Mesendoderm (in vitro differentiated cells): Measurements from ENCODE around the gene CACNG5.

Experiments
- DNase-seq: peaks from one replicate; pipeline ENCODE4 v3.0.0; 2013
- H2AK5ac ChIP-seq: 2 replicates; pipeline ENCODE4 v1.6.1; 2013; ENCODE audit warnings: low read length, inconsistent platforms
- H2BK120ac ChIP-seq: 2 replicates; pipeline ENCODE4 v1.6.1; 2013; ENCODE audit warnings: low read depth, mild to moderate bottlenecking, low read length, moderate library complexity, mixed read lengths
- H2BK15ac ChIP-seq: replicated peaks from 2 replicates; pipeline ENCODE4 v1.6.1; 2013; ENCODE audit warnings: low read depth, mild to moderate bottlenecking, moderate library complexity
- H2BK5ac ChIP-seq: 2 replicates; pipeline ENCODE4 v1.6.1; 2013; ENCODE audit warnings: low read length, inconsistent platforms
- H3K18ac ChIP-seq: 2 replicates; pipeline ENCODE4 v1.6.1; 2013; ENCODE audit warnings: mild to moderate bottlenecking, low read length, mixed read lengths
- H3K23ac ChIP-seq: one replicate; pipeline ENCODE4 v1.6.1; 2013; ENCODE audit warnings: low read length
- H3K27ac ChIP-seq: 2 replicates; pipeline ENCODE4 v1.5.1; 2013; ENCODE audit warnings: low read depth, mild to moderate bottlenecking, inconsistent platforms, low read length, moderate library complexity
- H3K27me3 ChIP-seq: 2 replicates; pipeline ENCODE4 v1.6.1; 2013; ENCODE audit warnings: low read length, control low read depth, mild to moderate bottlenecking, inconsistent platforms; ENCODE audit not compliant: insufficient read depth, poor library complexity
- H3K36me3 ChIP-seq: 2 replicates; pipeline ENCODE4 v1.6.1; 2013; ENCODE audit warnings: low read length, inconsistent platforms; ENCODE audit not compliant: control insufficient read depth, insufficient read depth
- H3K4ac ChIP-seq: one replicate; pipeline ENCODE4 v1.6.1; 2013; ENCODE audit warnings: low read depth, mild to moderate bottlenecking, low read length, moderate library complexity
- H3K4me1 ChIP-seq: 2 replicates; pipeline ENCODE4 v1.6.1; 2013; ENCODE audit warnings: low read depth, low read length, inconsistent platforms; ENCODE audit not compliant: control insufficient read depth
- H3K4me2 ChIP-seq: 2 replicates; pipeline ENCODE4 v1.6.1; 2013; ENCODE audit warnings: low read length
- H3K4me3 ChIP-seq: 2 replicates; pipeline ENCODE4 v1.5.1; 2013; ENCODE audit warnings: mild to moderate bottlenecking, low read length
- H3K56ac ChIP-seq: one replicate; pipeline ENCODE4 v1.6.1; 2013; ENCODE audit warnings: low read length
- H3K79me1 ChIP-seq: 2 replicates; pipeline ENCODE4 v1.6.1; 2013; ENCODE audit warnings: low read length, inconsistent platforms
- H3K79me2 ChIP-seq: 2 replicates; pipeline ENCODE4 v1.6.1; 2013; ENCODE audit warnings: mild to moderate bottlenecking, low read length; ENCODE audit not compliant: control insufficient read depth, insufficient read depth
- H3K9ac ChIP-seq: 2 replicates; pipeline ENCODE4 v1.6.1; 2013; ENCODE audit warnings: low read length, inconsistent platforms
- H4K5ac ChIP-seq: one replicate; pipeline ENCODE4 v1.6.1; 2013; ENCODE audit warnings: low read length
- H4K8ac ChIP-seq: one replicate; pipeline ENCODE4 v1.6.1; 2013; ENCODE audit warnings: low read depth, mild to moderate bottlenecking, control low read depth, low read length, moderate library complexity
- WGBS: extraction: QIAGEN DNeasy Blood & Tissue Kit; methylation state at CpG from one replicate; pipeline ENCODE4 v1.1.7; 2013; ENCODE audit warnings: low lambda C conversion rate, missing lambda C conversion rate; ENCODE audit not compliant: insufficient coverage; ENCODE audit errors: extremely low coverage; 5-methylcytosine and 5-hydroxymethylcytosine counted together

The CACNG5 gene

GRCh38 chr17:66843627-66844026 lies 8.7 kb downstream of the CACNG5 start:
- Histone ChIP-seq H3K79me2 (no peaks in the 10 kb centered on the region), H3K36me3 (no peaks in the 10 kb centered on the region), H2BK15ac (no peak overlapping the region), H3K4me2 (no peak overlapping the region), H3K27me3 (no peaks in the 10 kb centered on the region), H4K8ac (no peak overlapping the region), H2BK5ac (no peak overlapping the region), H3K9ac (no peak overlapping the region), H2BK120ac (no peak overlapping the region), H3K56ac (no peak overlapping the region), H3K23ac (no peak overlapping the region), H3K79me1 (no peaks in the 10 kb centered on the region), H3K4ac (no peak overlapping the region), H2AK5ac (no peak overlapping the region), H3K4me1 (no peaks in the 10 kb centered on the region), H3K18ac (no peak overlapping the region), H4K5ac (no peak overlapping the region), H3K27ac (no peak overlapping the region), H3K4me3 (no peak overlapping the region)
- WGBS: no CpG with 5 or more reads among the region's 4 CpGs
- no peak for DNase-seq

- Histone ChIP-seq H3K56ac (no peak overlapping the region), H3K27me3 (no peaks in the 10 kb centered on the region), H3K27ac (no peak overlapping the region), H3K18ac (no peak overlapping the region), H4K5ac (no peak overlapping the region), H2BK120ac (no peak overlapping the region), H3K4me1 (no peaks in the 10 kb centered on the region), H3K79me2 (no peaks in the 10 kb centered on the region), H4K8ac (no peak overlapping the region), H3K9ac (no peak overlapping the region), H3K79me1 (no peaks in the 10 kb centered on the region), H3K4me3 (no peak overlapping the region), H2BK15ac (no peak overlapping the region), H3K4ac (no peak overlapping the region), H2AK5ac (no peak overlapping the region), H2BK5ac (no peak overlapping the region), H3K23ac (no peak overlapping the region), H3K36me3 (no peaks in the 10 kb centered on the region), H3K4me2 (no peak overlapping the region)
- no peak for DNase-seq
- no CpG with 5 or more reads among the region's 3 CpGs for WGBS
Measured at GRCh38 chr17:66847704-66848103, 12.8 kb downstream of the CACNG5 start.

GRCh38 chr17:66848496-66848895 lies 13.6 kb downstream of the CACNG5 start:
- Histone ChIP-seq H3K23ac (no peak overlapping the region), H2BK120ac (no peak overlapping the region), H3K4ac (no peak overlapping the region), H3K4me1 (no peaks in the 10 kb centered on the region), H3K18ac (no peak overlapping the region), H3K27ac (no peak overlapping the region), H4K8ac (no peak overlapping the region), H3K27me3 (no peaks in the 10 kb centered on the region), H3K4me3 (no peak overlapping the region), H3K9ac (no peak overlapping the region), H4K5ac (no peak overlapping the region), H3K36me3 (no peaks in the 10 kb centered on the region), H2BK5ac (no peak overlapping the region), H3K79me1 (no peaks in the 10 kb centered on the region), H2BK15ac (no peak overlapping the region), H2AK5ac (no peak overlapping the region), H3K79me2 (no peaks in the 10 kb centered on the region), H3K4me2 (no peak overlapping the region), H3K56ac (no peak overlapping the region)
- no peak for DNase-seq
- WGBS: no CpG with 5 or more reads among the region's 6 CpGs

GRCh38 chr17:66849032-66849655 lies 14.2 kb downstream of the CACNG5 start:
- no CpG with 5 or more reads among the region's 14 CpGs for WGBS
- Histone ChIP-seq H3K4me1 (no peaks in the 10 kb centered on the region), H4K5ac (no peak overlapping the region), H3K27me3 (no peaks in the 10 kb centered on the region), H3K23ac (no peak overlapping the region), H3K79me2 (no peaks in the 10 kb centered on the region), H3K4ac (no peak overlapping the region), H3K4me2 (no peak overlapping the region), H2BK5ac (no peak overlapping the region), H2BK15ac (no peak overlapping the region), H2AK5ac (no peak overlapping the region), H2BK120ac (no peak overlapping the region), H3K18ac (no peak overlapping the region), H3K4me3 (no peak overlapping the region), H3K36me3 (no peaks in the 10 kb centered on the region), H3K9ac (no peak overlapping the region), H3K27ac (no peak overlapping the region), H3K56ac (no peak overlapping the region), H4K8ac (no peak overlapping the region), H3K79me1 (no peaks in the 10 kb centered on the region)
- no peak for DNase-seq

- H2AK5ac ChIP-seq: no peak overlapping the region
- H3K27ac ChIP-seq: no peak overlapping the region
- no peak overlapping the region for H3K18ac ChIP-seq
- no peak overlapping the region for H3K56ac ChIP-seq
- H3K9ac ChIP-seq: no peak overlapping the region
- H2BK5ac ChIP-seq: no peak overlapping the region
- H3K27me3 ChIP-seq: no peaks in the 10 kb centered on the region
- no CpG with 5 or more reads among the region's 4 CpGs for WGBS
- no peaks in the 10 kb centered on the region for H3K79me1 ChIP-seq
- H3K36me3 ChIP-seq: no peaks in the 10 kb centered on the region
- no peak overlapping the region for H2BK120ac ChIP-seq
- no peak overlapping the region for H3K4ac ChIP-seq
- H4K8ac ChIP-seq: no peak overlapping the region
- H3K4me3 ChIP-seq: no peak overlapping the region
- no peak overlapping the region for H3K4me2 ChIP-seq
- H3K79me2 ChIP-seq: no peaks in the 10 kb centered on the region
- no peak for DNase-seq
- no peak overlapping the region for H4K5ac ChIP-seq
- H3K23ac ChIP-seq: no peak overlapping the region
- no peaks in the 10 kb centered on the region for H3K4me1 ChIP-seq
- no peak overlapping the region for H2BK15ac ChIP-seq
Measured at GRCh38 chr17:66849851-66850580, 15.1 kb downstream of the CACNG5 start.

GRCh38 chr17:66850692-66851091 lies 15.8 kb downstream of the CACNG5 start:
- WGBS: no CpG with 5 or more reads among the region's 3 CpGs

More at GRCh38 chr17:66850692-66851091, 15.8 kb downstream of the CACNG5 start:
- Histone ChIP-seq H2AK5ac (no peak overlapping the region), H3K36me3 (no peaks in the 10 kb centered on the region), H3K18ac (no peak overlapping the region), H3K56ac (no peak overlapping the region), H3K4me1 (no peaks in the 10 kb centered on the region), H3K23ac (no peak overlapping the region), H3K27ac (no peak overlapping the region), H3K79me1 (no peaks in the 10 kb centered on the region), H3K4me2 (no peak overlapping the region), H3K27me3 (no peaks in the 10 kb centered on the region), H4K8ac (no peak overlapping the region), H3K4ac (no peak overlapping the region), H3K4me3 (no peak overlapping the region), H2BK5ac (no peak overlapping the region), H4K5ac (no peak overlapping the region), H3K79me2 (no peaks in the 10 kb centered on the region), H2BK120ac (no peak overlapping the region), H3K9ac (no peak overlapping the region), H2BK15ac (no peak overlapping the region)
- DNase-seq: no peak
